Panc1 (cell line): ENCODE data around the gene USH1G. TPM values are rescaled to one million over a fixed set of nuclear protein-coding genes. Genes with fewer than 3 reads are reported as not detected.
"Not testable (repeated sequence)": the region's sequence is repeated elsewhere in the genome, so short reads cannot be mapped to it uniquely, and the experiment has no call there.

ENCODE experiments used
- ATAC-seq: fragments of 200-7000 bp; cut with Tn5 transposase; 2 replicates; pipeline ENCODE4 v1.9.1; 2020; ENCODE audit warnings: mild to moderate bottlenecking, moderate library complexity
- BruUV-seq: library from RNA; stranded (reverse); fragments of 400-500 nt; replicated peaks from 2 replicates; lab custom pipeline; 2021; lab: Mats Ljungman, UMichigan
- CTCF ChIA-PET: fragments of 300-600 bp; sonication (Branson Sonifier 250); formaldehyde crosslinking; loops from one replicate; lab custom pipeline; 2022; ENCODE audit warnings: antibody characterized with exemption; lab: Charles Lee
- POLR2A ChIA-PET: fragments of 300-600 bp; sonication (Branson Sonifier 250); formaldehyde crosslinking; loops from one replicate; lab custom pipeline; 2022; ENCODE audit warnings: antibody characterized with exemption; lab: Charles Lee
- DNase-seq: peaks from one replicate; pipeline ENCODE4 v3.0.0-alpha.2; 2010; ENCODE audit warnings: low read depth, low spot score
- H3K27ac ChIP-seq: 2 replicates; pipeline ENCODE4 v1.5.1; 2011; ENCODE audit warnings: mild to moderate bottlenecking, low read length, inconsistent platforms
- H3K27me3 ChIP-seq: fragments of 200-500 bp; sonication (Bioruptor generic); 2 replicates; pipeline ENCODE4 v1.6.0; 2014; ENCODE audit warnings: low read length, inconsistent platforms; ENCODE audit not compliant: control insufficient read depth, insufficient read depth
- H3K36me3 ChIP-seq: fragments of 200-500 bp; sonication (Bioruptor generic); 2 replicates; pipeline ENCODE4 v1.5.1; 2014; ENCODE audit warnings: inconsistent platforms, mild to moderate bottlenecking, low read length, moderate library complexity; ENCODE audit not compliant: control insufficient read depth, insufficient read depth
- H3K4me1 ChIP-seq: 2 replicates; pipeline ENCODE4 v1.5.1; 2011; ENCODE audit warnings: inconsistent platforms, mild to moderate bottlenecking, low read length, moderate library complexity; ENCODE audit not compliant: control insufficient read depth, insufficient read depth
- H3K4me3 ChIP-seq, 2 experiments: 2 replicates each; pipeline ENCODE4 v1.5.1; 2011 to 2012; ENCODE audit warnings: low read depth in 2 of 2, low read length in 2 of 2, mild to moderate bottlenecking in 2 of 2, inconsistent platforms in 1 of 2, moderate library complexity in 1 of 2
- H3K9me3 ChIP-seq: fragments of 200-500 bp; sonication (Bioruptor generic); 2 replicates; pipeline ENCODE4 v1.5.1; 2014; ENCODE audit warnings: low read depth, mild to moderate bottlenecking, inconsistent platforms, low read length, moderate library complexity; ENCODE audit not compliant: control insufficient read depth, insufficient read depth
- POLR2AphosphoS5 ChIP-seq: IDR thresholded peaks from 2 replicates; pipeline ENCODE4 v1.6.1; 2012; ENCODE audit warnings: mild to moderate bottlenecking, low read depth, low read length, moderate library complexity
- SIN3A ChIP-seq: IDR thresholded peaks from 2 replicates; pipeline ENCODE4 v1.6.1; 2012; ENCODE audit warnings: low read depth, mild to moderate bottlenecking, low read length, moderate library complexity, borderline replicate concordance; ENCODE audit not compliant: insufficient read depth
- TCF7L2 ChIP-seq: IDR thresholded peaks from 2 replicates; pipeline ENCODE4 v1.6.1; 2011; ENCODE audit warnings: mild to moderate bottlenecking, low read depth, low read length, inconsistent platforms
- in situ Hi-C: cut with HindIII; loops from 2 replicates; pipeline ENCODE4 v1.10.0; 2016; ENCODE audit warnings: low sequenced_read_pairs, low pct_unique_long_range_greater_than_20kb
- intact Hi-C: fragments of 100-400 bp; cut with micrococcal nuclease; formaldehyde crosslinking; loops from one replicate; pipeline ENCODE4 v1.10.0; 2022; ENCODE audit not compliant: unreplicated experiment
- total RNA-seq: library from RNA; stranded (reverse); gene quantifications from one replicate; pipeline ENCODE4 v1.2.1, GENCODE V29; 2021; ENCODE audit not compliant: unreplicated experiment
- TF ChIP-seq, protein P1 (sequence below), 2 experiments: IDR thresholded peaks; 2 replicates each; pipeline ENCODE4 v1.6.1; 2011 to 2012; ENCODE audit warnings: low read depth in 2 of 2, control low read depth in 1 of 2, low read length in 1 of 2, mild to moderate bottlenecking in 1 of 2, moderate library complexity in 1 of 2; ENCODE audit not compliant: insufficient read depth in 1 of 2
- TF ChIP-seq, protein P2 (sequence below): fragments of 450-650 bp; IDR thresholded peaks from 2 replicates; pipeline ENCODE4 v1.5.1; 2017; ENCODE audit warnings: mild to moderate bottlenecking

Gene USH1G
- total RNA-seq, 1 experiment from 2014 or later, result not detected

DNA sequence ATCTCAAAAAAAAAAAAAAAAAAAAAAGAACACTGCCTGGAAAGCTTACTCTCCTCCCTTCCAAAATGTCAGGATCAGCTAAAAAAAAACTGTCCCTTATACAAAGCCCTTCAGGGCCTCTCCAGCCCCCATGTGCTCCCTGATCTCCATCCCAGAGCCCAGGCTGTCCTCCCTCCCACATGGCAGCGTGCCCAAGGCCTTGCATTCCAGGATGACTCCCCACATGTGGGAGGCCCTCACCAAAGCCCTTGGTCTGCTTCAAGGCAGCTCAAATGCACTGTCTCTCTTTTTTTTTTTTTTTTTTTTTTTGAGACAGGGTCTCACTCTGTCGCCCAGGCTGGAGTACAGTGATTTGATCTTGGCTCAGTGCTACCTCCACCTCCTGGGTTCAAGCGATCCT lies 52.5 kb downstream of the USH1G start:
- ChIA-PET CTCF (no interaction called here), POLR2A (interaction anchor here (0.6 kb wide), 1 partner anchor 53 kb away, joined by 8 read pairs; no protein-coding TSS in a partner anchor)
- ATAC-seq, result no peak
- Histone ChIP-seq H3K27ac (no peak overlapping the region), H3K36me3 (peaks cover 9% of the 10 kb centered on the region; the same call in 1 of the 2 replicates), H3K9me3 (no peaks in the 10 kb centered on the region), H3K4me3 (no peak overlapping the region), H3K4me1 (peaks cover 9% of the 10 kb centered on the region), H3K27me3 (no peaks in the 10 kb centered on the region)
- TF ChIP-seq, protein P1, sequence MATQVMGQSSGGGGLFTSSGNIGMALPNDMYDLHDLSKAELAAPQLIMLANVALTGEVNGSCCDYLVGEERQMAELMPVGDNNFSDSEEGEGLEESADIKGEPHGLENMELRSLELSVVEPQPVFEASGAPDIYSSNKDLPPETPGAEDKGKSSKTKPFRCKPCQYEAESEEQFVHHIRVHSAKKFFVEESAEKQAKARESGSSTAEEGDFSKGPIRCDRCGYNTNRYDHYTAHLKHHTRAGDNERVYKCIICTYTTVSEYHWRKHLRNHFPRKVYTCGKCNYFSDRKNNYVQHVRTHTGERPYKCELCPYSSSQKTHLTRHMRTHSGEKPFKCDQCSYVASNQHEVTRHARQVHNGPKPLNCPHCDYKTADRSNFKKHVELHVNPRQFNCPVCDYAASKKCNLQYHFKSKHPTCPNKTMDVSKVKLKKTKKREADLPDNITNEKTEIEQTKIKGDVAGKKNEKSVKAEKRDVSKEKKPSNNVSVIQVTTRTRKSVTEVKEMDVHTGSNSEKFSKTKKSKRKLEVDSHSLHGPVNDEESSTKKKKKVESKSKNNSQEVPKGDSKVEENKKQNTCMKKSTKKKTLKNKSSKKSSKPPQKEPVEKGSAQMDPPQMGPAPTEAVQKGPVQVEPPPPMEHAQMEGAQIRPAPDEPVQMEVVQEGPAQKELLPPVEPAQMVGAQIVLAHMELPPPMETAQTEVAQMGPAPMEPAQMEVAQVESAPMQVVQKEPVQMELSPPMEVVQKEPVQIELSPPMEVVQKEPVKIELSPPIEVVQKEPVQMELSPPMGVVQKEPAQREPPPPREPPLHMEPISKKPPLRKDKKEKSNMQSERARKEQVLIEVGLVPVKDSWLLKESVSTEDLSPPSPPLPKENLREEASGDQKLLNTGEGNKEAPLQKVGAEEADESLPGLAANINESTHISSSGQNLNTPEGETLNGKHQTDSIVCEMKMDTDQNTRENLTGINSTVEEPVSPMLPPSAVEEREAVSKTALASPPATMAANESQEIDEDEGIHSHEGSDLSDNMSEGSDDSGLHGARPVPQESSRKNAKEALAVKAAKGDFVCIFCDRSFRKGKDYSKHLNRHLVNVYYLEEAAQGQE (IDR thresholded peaks at IDR 0.05; ENCODE audit: insufficient read depth in 1 of 2, low read depth in 2 of 2, low read length in 1 of 2), result no peak
- TF ChIP-seq SIN3A (no peak), TCF7L2 (no peak), POLR2AphosphoS5 (no peak)
- TF ChIP-seq, protein P2, sequence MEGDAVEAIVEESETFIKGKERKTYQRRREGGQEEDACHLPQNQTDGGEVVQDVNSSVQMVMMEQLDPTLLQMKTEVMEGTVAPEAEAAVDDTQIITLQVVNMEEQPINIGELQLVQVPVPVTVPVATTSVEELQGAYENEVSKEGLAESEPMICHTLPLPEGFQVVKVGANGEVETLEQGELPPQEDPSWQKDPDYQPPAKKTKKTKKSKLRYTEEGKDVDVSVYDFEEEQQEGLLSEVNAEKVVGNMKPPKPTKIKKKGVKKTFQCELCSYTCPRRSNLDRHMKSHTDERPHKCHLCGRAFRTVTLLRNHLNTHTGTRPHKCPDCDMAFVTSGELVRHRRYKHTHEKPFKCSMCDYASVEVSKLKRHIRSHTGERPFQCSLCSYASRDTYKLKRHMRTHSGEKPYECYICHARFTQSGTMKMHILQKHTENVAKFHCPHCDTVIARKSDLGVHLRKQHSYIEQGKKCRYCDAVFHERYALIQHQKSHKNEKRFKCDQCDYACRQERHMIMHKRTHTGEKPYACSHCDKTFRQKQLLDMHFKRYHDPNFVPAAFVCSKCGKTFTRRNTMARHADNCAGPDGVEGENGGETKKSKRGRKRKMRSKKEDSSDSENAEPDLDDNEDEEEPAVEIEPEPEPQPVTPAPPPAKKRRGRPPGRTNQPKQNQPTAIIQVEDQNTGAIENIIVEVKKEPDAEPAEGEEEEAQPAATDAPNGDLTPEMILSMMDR, result no peak
- intact Hi-C loops, result no loop called here
- in situ Hi-C loops, result no loop called here
- no peak for DNase-seq
- no TSS peak for BruUV-seq

DNA sequence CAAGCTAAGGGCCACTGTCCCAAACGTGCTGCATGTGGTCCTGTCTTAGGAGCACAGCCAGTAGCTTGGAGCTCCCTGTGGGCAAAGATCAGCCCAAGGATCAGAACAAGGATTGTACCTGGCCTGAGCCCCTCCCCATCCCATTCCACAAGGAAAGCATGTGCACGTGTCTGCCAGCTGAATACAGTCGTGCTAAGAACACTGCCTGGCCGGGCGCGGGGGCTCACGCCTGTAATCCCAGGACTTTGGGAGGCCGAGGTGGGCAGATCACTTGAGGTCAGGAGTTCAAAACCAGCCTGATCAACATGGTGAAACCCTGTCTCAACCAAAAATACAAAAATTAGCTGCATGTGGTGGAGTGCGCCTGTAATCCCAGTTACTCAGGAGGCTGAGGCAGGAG lies 53.0 kb downstream of the USH1G start:
- H3K9me3 ChIP-seq, H3K4me1 ChIP-seq, ATAC-seq, DNase-seq, H3K4me3 ChIP-seq, BruUV-seq, H3K36me3 ChIP-seq, H3K27me3 ChIP-seq, intact Hi-C loops, H3K27ac ChIP-seq, in situ Hi-C loops: not testable (repeated sequence)
- CTCF ChIA-PET, result interaction anchor here (0.6 kb wide), 1 partner anchor 123 kb away, joined by 3 read pairs; no protein-coding TSS in a partner anchor
- POLR2A ChIA-PET, result interaction anchor here (0.6 kb wide), 3 partner anchors 31 to 283 kb away, joined by 3 to 8 read pairs (median 3); no protein-coding TSS in a partner anchor

DNA sequence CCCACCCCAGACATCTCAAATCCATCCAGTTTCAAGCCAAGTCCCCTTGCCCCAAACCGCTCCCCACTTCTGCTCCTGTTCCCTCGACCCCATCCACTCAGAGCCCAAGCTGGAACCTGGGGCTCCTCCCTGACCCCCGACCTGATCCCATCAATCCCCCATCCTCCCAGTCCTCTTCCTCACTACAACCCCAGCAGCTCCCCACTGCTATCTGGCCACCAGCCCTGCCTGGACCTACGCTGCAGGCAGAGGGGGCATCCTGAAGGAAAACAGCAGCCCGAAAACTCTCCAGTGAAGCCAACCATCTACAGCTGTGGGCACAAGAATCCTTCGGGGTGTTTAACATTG lies 54.2 kb downstream of the USH1G start:
- POLR2A ChIA-PET, result interaction anchor here (0.6 kb wide), 1 partner anchor 13 kb away, joined by 6 read pairs; no protein-coding TSS in a partner anchor
- BruUV-seq, result no TSS peak
- in situ Hi-C loops, result no loop called here
- peaks cover 6% of the 10 kb centered on the region for H3K4me1 ChIP-seq
- H3K4me3 ChIP-seq, result no peak overlapping the region
- no peak for DNase-seq
- TF ChIP-seq, protein P1 (IDR thresholded peaks at IDR 0.05; ENCODE audit: insufficient read depth in 1 of 2, low read depth in 2 of 2, low read length in 1 of 2), result no peak
- no peak for TF ChIP-seq SIN3A
- no peak for TF ChIP-seq TCF7L2
- TF ChIP-seq POLR2AphosphoS5, result no peak
- TF ChIP-seq, protein P2, result no peak
- intact Hi-C loops, result no loop called here
- H3K27ac ChIP-seq, result no peak overlapping the region
- no peaks in the 10 kb centered on the region for H3K9me3 ChIP-seq
- ATAC-seq, result no peak
- peaks cover 9% of the 10 kb centered on the region; the same call in 1 of the 2 replicates for H3K36me3 ChIP-seq
- no peaks in the 10 kb centered on the region for H3K27me3 ChIP-seq
- CTCF ChIA-PET, result no interaction called here
